GM21576 (cell line): ENCODE measurements around the gene MSH3.

ENCODE experiments used
- ATAC-seq: cut with Tn5 transposase; IDR thresholded peaks from one replicate; pipeline ENCODE4 v1.9.1; 2021; ENCODE audit warnings: mild to moderate bottlenecking, moderate library complexity; ENCODE audit not compliant: unreplicated experiment

MSH3 gene

GRCh38 chr5:80654391-80655230 lies at the start of gene MSH3, which contains the start of gene DHFR:
TSS of gene MSH3 (plus strand) at chr5:80654652. CDS start at chr5:80654728, 76 bp downstream.
TSS of gene DHFR (minus strand) at chr5:80654983. CDS start at chr5:80654489, 494 bp downstream.
- peak; percentile 30 for ATAC-seq

DNA sequence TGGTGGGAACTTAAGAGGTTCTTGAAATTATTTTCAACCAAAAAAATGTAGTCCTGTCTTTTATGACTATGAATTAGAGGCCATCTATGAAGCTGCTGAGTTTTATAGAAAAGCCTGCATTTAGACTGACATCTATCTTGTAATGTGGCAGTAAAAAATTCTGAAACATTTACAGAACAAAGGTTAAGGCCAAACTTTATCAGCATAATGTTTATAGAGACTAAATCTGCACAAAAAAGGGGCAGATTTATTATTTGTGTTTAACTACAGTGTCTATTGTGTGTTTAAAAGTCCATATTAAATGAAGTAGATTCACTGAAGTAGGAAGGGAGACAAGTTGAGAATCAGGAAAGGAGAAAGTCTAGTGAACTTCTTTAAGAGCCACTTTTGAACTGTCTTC lies 47.1 kb upstream of the MSH3 start:
- no peak for ATAC-seq

DNA sequence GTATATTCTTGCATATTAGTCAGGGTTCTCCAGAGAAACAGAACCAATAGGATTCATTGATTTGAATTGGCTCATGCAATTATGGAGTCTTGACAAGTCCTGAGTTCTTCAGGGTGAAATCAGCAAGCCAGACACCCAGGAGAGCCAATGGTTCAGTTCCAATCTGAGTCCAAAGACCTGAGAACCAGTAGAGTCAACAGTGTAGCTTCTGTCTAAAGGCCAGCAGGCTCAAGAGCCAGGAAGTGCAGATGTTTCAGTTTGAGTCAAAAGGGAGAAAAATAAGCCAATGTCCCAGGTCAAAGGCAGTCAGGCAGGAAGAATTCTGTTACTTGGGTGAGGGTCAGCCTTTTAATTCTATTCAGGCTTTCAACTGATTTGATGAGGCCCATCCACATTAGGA lies 46.6 kb upstream of the MSH3 start:
- peak; percentile 96 for ATAC-seq

DNA sequence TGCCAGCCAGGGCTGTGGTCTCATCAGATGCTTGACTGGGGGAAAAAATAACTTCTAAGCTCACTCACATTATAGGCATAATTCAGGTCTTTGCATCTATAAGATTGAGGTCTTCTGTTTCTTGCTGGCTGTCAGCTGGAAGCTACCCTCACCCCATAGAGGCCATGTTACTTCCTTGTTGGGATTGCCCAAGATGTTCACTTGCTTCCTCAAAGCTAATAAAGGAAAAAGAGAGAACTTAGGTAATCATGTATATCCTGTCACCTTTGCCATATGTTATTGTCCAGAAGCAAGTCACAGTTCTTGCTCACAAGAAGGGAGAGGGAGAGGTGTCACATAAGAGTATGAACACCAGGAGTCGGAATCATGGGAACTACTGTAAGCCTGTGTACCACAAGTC lies 45.7 kb upstream of the MSH3 start:
- no peak for ATAC-seq

DNA sequence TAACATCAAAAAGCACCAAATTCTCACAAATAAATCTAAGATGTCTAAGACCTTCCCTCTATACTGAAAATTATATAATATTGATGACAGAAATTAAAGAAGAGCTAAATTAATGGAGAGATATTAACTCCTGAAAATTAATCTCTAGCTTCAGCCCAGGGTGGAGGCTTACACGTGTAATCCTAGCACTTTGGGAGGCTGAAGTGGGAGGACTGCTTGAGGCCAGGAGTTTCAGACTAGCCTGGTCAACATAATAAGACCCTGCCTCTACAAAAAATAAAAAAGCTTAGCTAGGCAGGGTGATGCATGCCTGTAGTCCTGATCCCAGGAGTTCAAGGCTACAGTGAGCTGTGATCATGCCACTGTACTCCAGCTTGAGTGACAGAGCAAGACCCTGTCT lies 44.8 kb upstream of the MSH3 start:
- no peak for ATAC-seq

DNA sequence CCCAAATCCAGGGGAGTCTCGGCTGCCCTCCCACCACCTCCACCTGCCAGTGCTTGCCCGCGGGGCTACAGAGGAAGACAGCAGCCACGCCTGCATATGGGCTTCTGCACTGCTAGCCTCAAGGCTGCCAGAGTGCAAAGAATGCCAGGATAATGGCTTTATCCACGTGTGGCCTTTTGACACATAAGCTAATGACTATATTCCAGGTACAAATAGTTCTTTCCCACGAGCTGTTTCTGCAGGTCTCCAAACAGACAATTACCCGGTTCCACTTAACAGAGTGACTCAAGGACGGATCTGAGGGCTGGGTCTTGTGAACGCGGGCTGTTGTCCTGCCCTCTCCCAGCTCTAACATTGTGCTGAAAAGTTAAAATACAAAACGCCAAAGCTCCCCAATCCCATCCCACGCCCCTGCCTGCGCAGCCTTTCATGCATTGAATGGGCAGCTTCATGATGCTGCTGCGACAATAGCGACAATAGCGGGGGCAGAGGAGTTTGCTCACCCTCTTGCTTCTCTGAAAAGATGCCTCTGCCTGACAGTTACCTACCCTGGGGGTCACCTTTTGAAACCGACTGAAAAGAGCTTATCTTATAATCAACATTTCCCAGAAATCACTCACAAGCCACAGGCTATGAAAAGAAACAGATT lies 39.1 kb upstream of the MSH3 start:
- ATAC-seq = no peak

DNA sequence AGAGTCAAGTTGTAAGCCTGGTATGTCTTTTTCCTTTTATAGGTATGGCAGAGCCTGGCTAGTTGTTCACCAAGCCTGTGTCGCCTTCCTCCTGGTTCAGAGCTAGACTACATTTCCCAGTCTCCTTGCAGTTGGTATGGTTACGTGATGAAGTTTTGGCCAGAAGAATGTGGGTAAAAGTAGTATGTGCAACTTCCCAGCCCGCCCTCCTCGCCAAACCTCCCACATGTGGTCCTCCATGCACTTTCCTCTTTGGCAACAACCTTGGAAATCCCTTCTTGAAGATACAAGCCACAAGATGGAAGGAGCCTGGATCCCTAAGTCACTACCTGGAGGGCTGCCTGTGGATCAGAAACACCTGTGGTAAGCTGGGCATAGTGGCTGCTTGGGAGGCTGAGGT lies 36.0 kb upstream of the MSH3 start:
- ATAC-seq = no peak

DNA sequence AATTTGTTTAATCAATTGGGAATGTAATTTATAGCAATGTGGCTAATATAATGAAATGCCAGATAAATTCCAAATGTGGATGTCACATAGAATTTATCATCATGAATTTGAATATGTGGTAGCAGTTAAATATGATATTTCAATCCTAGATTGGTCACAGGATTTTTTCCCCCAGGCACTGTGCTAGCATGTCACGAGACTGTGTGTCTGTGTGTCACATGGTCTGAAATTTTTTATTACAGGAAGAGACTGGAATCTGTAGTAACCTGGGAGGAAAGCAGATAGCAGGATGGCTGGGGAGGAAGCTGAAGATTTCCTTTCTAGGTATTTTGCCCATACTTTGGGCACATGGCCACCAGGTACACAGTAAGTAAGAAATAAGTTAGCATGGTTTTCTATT lies 35.4 kb upstream of the MSH3 start:
- ATAC-seq = no peak

GRCh38 chr5:80620211-80620610 lies 34.2 kb upstream of the MSH3 start:
- ATAC-seq = no peak

DNA sequence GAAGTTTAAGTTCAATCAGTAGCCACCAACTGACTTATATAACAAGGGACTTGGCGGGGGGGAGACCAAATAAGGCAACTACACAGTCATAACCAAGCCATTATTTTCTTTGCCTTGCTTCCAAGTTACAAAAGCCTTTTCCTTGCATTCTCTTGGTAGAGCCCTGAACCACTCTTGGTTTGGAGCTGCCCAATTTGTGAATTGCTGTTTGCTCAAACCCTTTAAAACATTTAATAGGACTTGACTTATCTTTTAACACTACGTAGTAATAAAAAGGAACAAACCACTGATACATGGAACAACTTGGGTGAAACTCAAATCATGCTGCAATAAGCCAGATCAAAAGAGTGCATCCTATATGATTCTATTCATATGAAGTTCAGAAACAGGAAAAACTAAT lies 31.7 kb upstream of the MSH3 start:
- no peak for ATAC-seq

GRCh38 chr5:80623999-80624398 lies 30.5 kb upstream of the MSH3 start:
- ATAC-seq = no peak

- no peak for ATAC-seq
Measured at GRCh38 chr5:80625230-80625629, 29.2 kb upstream of the MSH3 start.

DNA sequence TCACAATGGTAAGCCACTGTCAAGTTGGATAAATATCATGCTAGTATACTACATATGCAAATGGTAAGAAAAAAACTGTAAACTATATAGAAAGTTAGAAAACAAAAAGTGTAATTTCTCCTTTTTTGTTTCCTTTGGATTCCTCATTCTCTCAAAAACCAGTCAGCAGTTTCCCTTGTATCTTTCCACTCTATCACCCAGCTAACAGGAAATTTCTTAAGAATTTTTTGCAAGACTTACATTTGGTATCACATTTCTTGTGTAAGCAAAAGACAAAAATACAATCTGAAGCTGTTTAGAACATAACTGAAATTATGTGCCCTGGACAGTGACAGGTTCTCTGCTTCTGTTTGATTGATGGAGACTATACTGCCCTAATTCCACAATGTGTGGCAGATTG lies 25.2 kb upstream of the MSH3 start:
- no peak for ATAC-seq

DNA sequence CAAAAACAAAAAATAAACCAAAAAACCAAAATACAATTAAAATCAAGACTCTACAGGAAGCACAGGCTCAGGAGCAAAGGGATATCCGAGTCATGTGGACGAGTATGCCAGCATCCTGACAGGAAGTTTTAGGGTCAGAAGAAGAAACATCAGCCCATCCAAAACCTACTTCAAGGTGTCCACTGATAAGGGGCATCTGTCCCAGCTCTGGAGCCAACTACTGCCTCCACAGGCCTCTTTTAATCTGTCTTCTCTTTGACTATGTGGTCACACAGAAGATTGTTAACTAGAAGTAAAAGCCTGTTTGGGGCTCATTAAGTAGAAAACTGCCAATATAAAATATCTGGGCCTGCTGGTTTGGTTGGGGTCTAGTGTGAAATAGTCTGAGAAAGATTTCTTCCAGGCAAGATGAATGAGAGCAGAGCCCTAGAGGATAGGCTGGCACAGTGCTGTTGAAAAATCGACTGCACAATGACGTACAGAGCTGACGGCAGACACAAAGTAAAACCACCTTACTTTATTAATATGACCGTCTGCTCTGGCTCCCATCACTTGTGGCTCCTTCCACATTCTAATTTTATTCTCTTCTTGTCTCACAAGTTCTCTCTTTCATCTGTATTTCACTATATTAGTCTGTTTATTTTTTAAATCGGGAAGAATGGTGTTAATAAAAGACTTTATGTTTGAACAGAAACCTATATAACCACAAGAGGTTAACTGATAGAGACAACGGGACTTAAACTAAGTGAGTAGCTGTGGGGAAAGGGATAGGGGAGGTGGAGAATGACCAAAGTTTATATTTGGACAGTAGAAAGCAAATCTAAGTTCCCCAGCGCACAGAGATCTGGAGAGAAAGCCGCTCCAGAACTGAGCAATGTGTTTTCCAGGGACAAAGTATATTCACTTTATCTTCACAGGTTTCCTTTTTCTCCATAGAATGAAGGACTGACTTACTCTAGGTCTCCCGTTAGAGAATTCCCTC lies 22.9 kb upstream of the MSH3 start:
- no peak for ATAC-seq

GRCh38 chr5:80632700-80633099 lies 21.8 kb upstream of the MSH3 start:
- no peak for ATAC-seq

- no peak for ATAC-seq
Measured at GRCh38 chr5:80634193-80634592, 20.3 kb upstream of the MSH3 start.

GRCh38 chr5:80641353-80641752 lies 13.1 kb upstream of the MSH3 start:
- no peak for ATAC-seq

GRCh38 chr5:80644900-80645299 lies 9.6 kb upstream of the MSH3 start:
- ATAC-seq = no peak

- no peak for ATAC-seq
Measured at GRCh38 chr5:80646926-80647325, 7.5 kb upstream of the MSH3 start.

- ATAC-seq = no peak
Measured at GRCh38 chr5:80653502-80653901, 950 bp upstream of the MSH3 start.

GRCh38 chr5:80654054-80654390 lies 430 bp upstream of the MSH3 start:
- ATAC-seq = no peak
